Subcutaneous adipose tissue (tissue), 4 donors: ENCODE measurements around the gene GLIPR1L1. TPM values are rescaled to one million over a fixed set of nuclear protein-coding genes. Genes with fewer than 3 reads are reported as not detected.

Experiments
- CTCF ChIP-seq: fragments of 450-650 bp; IDR thresholded peaks from one replicate; pipeline ENCODE4 v1.5.1; 2016; ENCODE audit warnings: low read depth, mild to moderate bottlenecking, control low read depth, antibody characterized with exemption, moderate library complexity
- total RNA-seq, 4 donors: library from RNA; depleted of rRNA; stranded (reverse); fragments of >200 nt; gene quantifications; one replicate each; pipeline ENCODE4 v1.1.0, GENCODE V29; 2016

GLIPR1L1 gene
- total RNA-seq, 4 donors from 2014 or later: not detected

- no peak for TF ChIP-seq CTCF
Observed at GRCh38 chr12:75409830-75410229, 75.4 kb downstream of the GLIPR1L1 start.

DNA sequence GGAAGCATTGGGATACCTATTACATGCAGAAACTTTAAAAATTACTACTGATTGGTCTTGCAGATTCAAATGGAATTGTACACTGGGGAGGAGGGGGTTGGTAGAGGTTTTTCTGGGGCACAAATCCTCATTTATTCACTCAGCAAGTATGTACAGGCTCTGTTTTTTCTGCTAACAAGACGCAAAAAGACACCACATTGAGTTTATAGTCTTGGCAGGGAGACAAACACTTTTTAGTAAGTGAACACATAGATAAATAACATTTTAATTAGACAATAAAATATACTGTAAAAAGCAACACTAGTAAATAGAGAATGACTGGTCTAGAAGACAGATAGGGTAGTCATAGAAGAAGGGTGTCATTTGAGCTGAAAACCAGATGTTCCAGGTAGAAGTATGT lies 80.2 kb downstream of the GLIPR1L1 start:
- no peak for TF ChIP-seq CTCF

- no peak for TF ChIP-seq CTCF
Observed at GRCh38 chr12:75419841-75420240, 85.4 kb downstream of the GLIPR1L1 start.

Other genes starting within 250 kb of the GLIPR1L1 start
- not detected for gene KCNC2, start 124.8 kb upstream of the GLIPR1L1 start, total RNA-seq
- gene CAPS2, start 4.3 kb upstream of the GLIPR1L1 start, total RNA-seq: 10 to 100 TPM in 3 of 4 donors, 1 to 10 TPM in 1; 8.6 to 22.2 (median 14.9) TPM
- 1 to 10 TPM in 3 of 4 donors, under 1 TPM in 1; 0.66 to 2.5 (median 1.6) TPM for gene GLIPR1L2, start 56.4 kb downstream of the GLIPR1L1 start, total RNA-seq
- gene GLIPR1, start 146.1 kb downstream of the GLIPR1L1 start, total RNA-seq: 10 to 100 TPM in 3 of 4 donors, 1 to 10 TPM in 1; 8.9 to 82.6 (median 24.2) TPM
- gene KRR1, start 176.9 kb downstream of the GLIPR1L1 start, total RNA-seq: 10 to 100 TPM; 21.9 to 66.7 (median 31.8) TPM